Endothelial cell of umbilical vein (primary cell): ENCODE measurements around the gene FANCC. TPM values are rescaled to one million over a fixed set of nuclear protein-coding genes. Genes with fewer than 3 reads are reported as not detected.

Source experiments
- BruUV-seq: library from RNA; stranded (reverse); fragments of 400-500 nt; replicated peaks from 2 replicates; lab custom pipeline; 2021; lab: Mats Ljungman, UMichigan
- CTCF ChIA-PET: fragments of 300-600, 350-600 bp; sonication (Branson Sonifier 250); formaldehyde crosslinking; loops from one replicate; lab custom pipeline; 2021; ENCODE audit warnings: antibody characterized with exemption, inconsistent platforms; lab: Charles Lee
- POLR2A ChIA-PET: fragments of 300-600, 350-600 bp; sonication (Branson Sonifier 250); formaldehyde crosslinking; loops from one replicate; lab custom pipeline; 2021; ENCODE audit warnings: antibody characterized with exemption, inconsistent platforms; lab: Charles Lee
- DNase-seq: peaks from one replicate; pipeline ENCODE4 v3.0.0-alpha.2; 2011; ENCODE audit warnings: low read depth, low spot score
- FAIRE-seq: peaks from 2 replicates; lab custom pipeline; 2011; peaks lifted over from hg19 to GRCh38; lab: Jason Lieb, UNC
- H2AFZ ChIP-seq: 2 replicates; pipeline ENCODE4 v1.6.0; 2012; ENCODE audit warnings: low read depth, low read length, control low read depth, inconsistent platforms
- H3K27ac ChIP-seq: 2 replicates; pipeline ENCODE4 v1.5.1; 2011; ENCODE audit warnings: low read depth, mild to moderate bottlenecking, control low read depth, low read length, moderate library complexity; ENCODE audit not compliant: insufficient read depth
- H3K27me3 ChIP-seq, 2 experiments: 2 replicates each; pipeline versions ENCODE4 v1.6.0 to v1.6.1; 2011; ENCODE audit warnings: low read length in 2 of 2, mixed read lengths in 1 of 2; ENCODE audit not compliant: control insufficient read depth in 2 of 2, insufficient read depth in 2 of 2
- H3K36me3 ChIP-seq, 2 experiments: 2 replicates in 1 of 2; 3 replicates in 1 of 2; pipeline ENCODE4 v1.5.1; 2011; ENCODE audit warnings: low read length in 2 of 2, mild to moderate bottlenecking in 1 of 2, moderate library complexity in 1 of 2; ENCODE audit not compliant: control insufficient read depth in 2 of 2, insufficient read depth in 2 of 2; ENCODE audit errors: extremely low read depth in 1 of 2
- H3K4me1 ChIP-seq: 3 replicates; pipeline ENCODE4 v1.5.1; 2011; ENCODE audit warnings: mild to moderate bottlenecking, low read length; ENCODE audit not compliant: control insufficient read depth, insufficient read depth; ENCODE audit errors: extremely low read depth
- H3K4me2 ChIP-seq: 2 replicates; pipeline ENCODE4 v1.6.1; 2011; ENCODE audit warnings: low read length, control low read depth, mixed read lengths; ENCODE audit not compliant: insufficient read depth
- H3K4me3 ChIP-seq, 3 experiments: fragments of 200-600 bp in 1 of 3; sonication (generic), shearing (Covaris generic) in 1 of 3; replicated peaks in 1 of 3; 2 replicates each; pipeline ENCODE4 v1.5.1; 2011 to 2016; ENCODE audit warnings: control low read depth in 3 of 3, low read length in 3 of 3, mild to moderate bottlenecking in 2 of 3, inconsistent platforms in 1 of 3, low read depth in 1 of 3, moderate library complexity in 1 of 3; ENCODE audit not compliant: insufficient read depth in 1 of 3
- H3K79me2 ChIP-seq: 2 replicates; pipeline ENCODE4 v1.6.0; 2012; ENCODE audit warnings: low read length, inconsistent platforms; ENCODE audit not compliant: control insufficient read depth, insufficient read depth
- H3K9ac ChIP-seq: replicated peaks from 2 replicates; pipeline ENCODE3; 2011; ENCODE audit warnings: low read length, control low read depth; ENCODE audit not compliant: insufficient read depth; ENCODE audit errors: extremely low read depth
- H3K9me1 ChIP-seq: replicated peaks from 3 replicates; pipeline ENCODE4 v1.6.0; 2011; ENCODE audit warnings: mild to moderate bottlenecking, low read length; ENCODE audit not compliant: control insufficient read depth, insufficient read depth; ENCODE audit errors: extremely low read depth
- H3K9me3 ChIP-seq: replicated peaks from 2 replicates; pipeline ENCODE4 v1.5.1; 2012; ENCODE audit warnings: low read length, inconsistent platforms; ENCODE audit not compliant: control insufficient read depth, insufficient read depth
- H4K20me1 ChIP-seq: replicated peaks from 2 replicates; pipeline ENCODE3; 2011; ENCODE audit warnings: mild to moderate bottlenecking, low read length; ENCODE audit not compliant: control insufficient read depth, insufficient read depth; ENCODE audit errors: extremely low read depth
- EZH2 ChIP-seq: IDR thresholded peaks from 2 replicates; pipeline ENCODE4 v1.6.1; 2012; ENCODE audit warnings: borderline replicate concordance, low read depth, mild to moderate bottlenecking, moderate library complexity, low read length, inconsistent platforms; ENCODE audit not compliant: severe bottlenecking
- JUN ChIP-seq: IDR thresholded peaks from 2 replicates; pipeline ENCODE4 v1.6.1; 2011; ENCODE audit warnings: borderline replicate concordance, low read depth; ENCODE audit not compliant: insufficient read length, insufficient read depth
- MYC ChIP-seq: IDR thresholded peaks from one replicate; pipeline ENCODE4 v1.6.1; 2011; ENCODE audit warnings: mild to moderate bottlenecking, low read depth, low read length
- POLR2AphosphoS5 ChIP-seq: IDR thresholded peaks from 2 replicates; pipeline ENCODE4 v1.6.1; 2012; ENCODE audit warnings: low read depth, mild to moderate bottlenecking, control low read depth, low read length, moderate library complexity; ENCODE audit not compliant: insufficient read depth
- dilution Hi-C: fragments of 300-500 bp; cut with MboI; formaldehyde crosslinking; loops from one replicate; pipeline ENCODE4 v1.15.0; 2019; ENCODE audit warnings: low sequenced_read_pairs; ENCODE audit not compliant: extremely low pct_ligation_motif_present
- intact Hi-C: fragments of 100-400 bp; cut with micrococcal nuclease; formaldehyde crosslinking; loops from one replicate; pipeline ENCODE4 v1.10.0; 2022
- polyA plus RNA-seq, 4 experiments: library from polyadenylated mRNA; depleted of rRNA in 3 of 4; stranded (reverse) in 3 of 4; unstranded in 1 of 4; fragments of >200 nt; gene quantifications; 2 replicates each; pipeline versions ENCODE4 v1.2.1 to v1.2.3, GENCODE V29; 2011 to 2012; ENCODE audit warnings: missing spikeins in 1 of 4
- total RNA-seq: library from RNA; stranded (reverse); gene quantifications from 2 replicates; pipeline ENCODE4 v1.2.3, GENCODE V29; 2021
- TF ChIP-seq, protein P1 (sequence below): IDR thresholded peaks from 2 replicates; pipeline ENCODE4 v1.6.1; 2011; ENCODE audit not compliant: insufficient read depth, insufficient read length

The FANCC gene
- total and polyA plus RNA-seq, 2 donors (not counting 3 experiments of a cell fraction or from before 2014, with no cell fraction given) = 5.7 to 13.1 TPM

DNA sequence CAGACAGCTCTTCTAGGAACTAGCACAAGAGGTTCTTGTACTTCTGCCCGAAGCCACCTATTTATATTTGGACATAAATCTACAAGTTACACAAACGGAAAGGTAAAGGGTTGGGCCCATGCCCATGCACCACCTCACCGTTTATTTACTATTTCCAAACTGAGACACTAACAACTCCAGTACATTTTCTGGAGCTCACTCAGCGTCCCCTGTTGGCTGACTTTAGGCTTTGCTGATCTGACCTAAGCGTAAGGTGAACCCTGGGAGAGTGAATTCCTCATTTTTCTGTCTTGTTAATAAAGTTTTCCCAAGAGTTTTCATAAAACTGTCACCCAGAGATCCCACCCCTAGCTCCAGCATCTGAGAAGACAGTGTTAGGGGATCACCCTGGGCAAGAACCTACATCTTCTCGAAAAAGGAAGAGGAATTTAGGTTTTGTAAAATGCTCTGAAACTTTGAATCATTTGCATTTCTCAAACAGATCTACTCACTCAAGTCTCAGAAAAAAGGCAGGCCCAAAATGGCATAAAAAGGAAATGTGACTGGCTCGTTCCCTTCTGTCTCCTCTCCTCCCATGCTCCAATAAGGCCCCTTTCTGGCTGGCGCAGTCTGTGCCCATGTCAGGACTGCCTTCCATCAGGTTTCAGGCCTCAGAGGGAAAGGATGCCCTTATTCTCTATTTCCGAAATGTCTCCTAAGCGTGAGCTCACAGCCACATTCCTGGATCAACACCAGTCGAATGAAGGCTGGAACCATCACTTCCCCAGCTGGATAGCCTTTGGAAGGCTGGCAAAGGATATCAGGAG is 201.3 kb downstream of the FANCC start:
- Histone ChIP-seq H4K20me1 (no peaks in the 10 kb centered on the region), H3K9me1 (no peaks in the 10 kb centered on the region), H3K79me2 (no peaks in the 10 kb centered on the region), H3K4me2 (no peak overlapping the region), H2AFZ (no peak overlapping the region), H3K9ac (no peak overlapping the region), H3K36me3 (no peaks in the 10 kb centered on the region), H3K4me3 (no peak overlapping the region), H3K27me3 (no peaks in the 10 kb centered on the region), H3K27ac (no peak overlapping the region), H3K4me1 (no peaks in the 10 kb centered on the region), H3K9me3 (no peaks in the 10 kb centered on the region)
- TF ChIP-seq JUN (no peak), POLR2AphosphoS5 (no peak), MYC (no peak)
- POLR2A ChIA-PET = no interaction called here
- DNase-seq (no peak), FAIRE-seq (no peak)
- BruUV-seq = no TSS peak
- dilution Hi-C loops (no loop called here), intact Hi-C loops (no loop called here)
- CTCF ChIA-PET = interaction anchor here (1.1 to 5.8 kb wide), 7 partner anchors 10 to 435 kb away, joined by 3 to 48 read pairs (median 4); no protein-coding TSS in a partner anchor

DNA sequence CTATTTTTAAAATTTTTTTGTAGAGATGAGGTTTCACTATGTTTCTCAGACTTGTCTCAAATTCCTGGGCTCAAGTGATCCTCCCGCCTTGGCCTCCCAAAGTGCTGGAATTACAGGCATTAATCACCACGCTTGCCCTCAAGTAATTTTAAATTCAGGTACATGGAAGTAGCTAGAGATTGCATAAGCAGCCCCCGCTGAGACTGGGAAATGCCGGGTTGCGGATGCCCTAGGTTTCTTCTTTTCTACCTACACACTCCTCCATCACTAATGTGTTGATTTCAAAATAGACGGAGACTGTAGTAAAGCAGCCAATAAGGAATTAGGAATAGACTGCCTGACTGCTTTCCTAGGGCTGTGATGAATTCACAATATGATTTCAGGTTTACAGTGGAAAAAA is 202.4 kb downstream of the FANCC start:
- Histone ChIP-seq H3K4me3 (no peak overlapping the region), H3K9me1 (no peaks in the 10 kb centered on the region), H3K36me3 (no peaks in the 10 kb centered on the region), H3K9me3 (no peaks in the 10 kb centered on the region), H3K27me3 (no peaks in the 10 kb centered on the region), H4K20me1 (no peaks in the 10 kb centered on the region), H3K27ac (no peak overlapping the region), H3K79me2 (no peaks in the 10 kb centered on the region), H3K4me2 (no peak overlapping the region), H2AFZ (no peak overlapping the region), H3K4me1 (no peaks in the 10 kb centered on the region), H3K9ac (no peak overlapping the region)
- dilution Hi-C loops (no loop called here), intact Hi-C loops (no loop called here)
- BruUV-seq = no TSS peak
- FAIRE-seq = no peak
- TF ChIP-seq, protein P1, sequence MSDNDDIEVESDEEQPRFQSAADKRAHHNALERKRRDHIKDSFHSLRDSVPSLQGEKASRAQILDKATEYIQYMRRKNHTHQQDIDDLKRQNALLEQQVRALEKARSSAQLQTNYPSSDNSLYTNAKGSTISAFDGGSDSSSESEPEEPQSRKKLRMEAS = no peak
- TF ChIP-seq EZH2 = no peak
- ChIA-PET POLR2A (no interaction called here), CTCF (interaction anchor here (0.7 to 5.8 kb wide), 7 partner anchors 11 to 434 kb away, joined by 3 to 48 read pairs (median 4); no protein-coding TSS in a partner anchor)
- no peak for DNase-seq
